Endothelial cell (in vitro differentiated cells): ENCODE measurements around the gene ANO6. TPM values are rescaled to one million over a fixed set of nuclear protein-coding genes. Genes with fewer than 3 reads are reported as not detected.

Source experiments
- DNase-seq: peaks from one replicate; pipeline ENCODE4 v3.0.0; 2021; ENCODE audit warnings: low spot score
- H3K27ac Mint-ChIP-seq: one replicate; pipeline ENCODE4 v1.8.0; 2021; ENCODE audit warnings: mixed read lengths, inconsistent platforms; ENCODE audit not compliant: unreplicated experiment
- H3K27me3 Mint-ChIP-seq: one replicate; pipeline ENCODE4 v1.8.0; 2021; ENCODE audit warnings: mild to moderate bottlenecking, moderate library complexity, mixed read lengths, inconsistent platforms; ENCODE audit not compliant: unreplicated experiment
- H3K36me3 Mint-ChIP-seq: one replicate; pipeline ENCODE4 v1.8.0; 2021; ENCODE audit warnings: mild to moderate bottlenecking, low read depth, mixed read lengths, inconsistent platforms; ENCODE audit not compliant: unreplicated experiment
- H3K4me1 Mint-ChIP-seq: one replicate; pipeline ENCODE4 v1.8.0; 2021; ENCODE audit warnings: mild to moderate bottlenecking, mixed read lengths, inconsistent platforms; ENCODE audit not compliant: unreplicated experiment
- H3K4me3 Mint-ChIP-seq: one replicate; pipeline ENCODE4 v1.8.0; 2021; ENCODE audit warnings: mild to moderate bottlenecking, mixed read lengths, inconsistent platforms; ENCODE audit not compliant: unreplicated experiment
- H3K9me3 Mint-ChIP-seq: one replicate; pipeline ENCODE4 v1.8.0; 2021; ENCODE audit warnings: mixed read lengths, inconsistent platforms; ENCODE audit not compliant: unreplicated experiment
- CTCF ChIP-seq: fragments of 200-600 bp; sonication (generic); IDR thresholded peaks from one replicate; pipeline ENCODE4 v1.5.0; 2021; ENCODE audit warnings: antibody characterized with exemption; ENCODE audit not compliant: unreplicated experiment
- total RNA-seq: library from RNA; stranded (reverse); fragmentation: NEBNext Ultra II Directional; extraction: Animal tissue kit (Norgen Biotek cat#: 25700); gene quantifications from one replicate; pipeline ENCODE4 v1.2.1, GENCODE V29; 2021; ENCODE audit not compliant: unreplicated experiment

Gene ANO6
- total RNA-seq, 1 donor from 2014 or later, result 50.8 TPM

GRCh38 chr12:45423931-45424330 lies 208.0 kb downstream of the ANO6 start:
- no peak for DNase-seq
- Mint-ChIP-seq H3K9me3 (no peaks in the 10 kb centered on the region), H3K4me3 (no peak overlapping the region), H3K27ac (no peak overlapping the region), H3K4me1 (no peaks in the 10 kb centered on the region), H3K27me3 (peaks cover 7% of the 10 kb centered on the region), H3K36me3 (peaks cover 31% of the 10 kb centered on the region)
- TF ChIP-seq CTCF, result no peak

DNA sequence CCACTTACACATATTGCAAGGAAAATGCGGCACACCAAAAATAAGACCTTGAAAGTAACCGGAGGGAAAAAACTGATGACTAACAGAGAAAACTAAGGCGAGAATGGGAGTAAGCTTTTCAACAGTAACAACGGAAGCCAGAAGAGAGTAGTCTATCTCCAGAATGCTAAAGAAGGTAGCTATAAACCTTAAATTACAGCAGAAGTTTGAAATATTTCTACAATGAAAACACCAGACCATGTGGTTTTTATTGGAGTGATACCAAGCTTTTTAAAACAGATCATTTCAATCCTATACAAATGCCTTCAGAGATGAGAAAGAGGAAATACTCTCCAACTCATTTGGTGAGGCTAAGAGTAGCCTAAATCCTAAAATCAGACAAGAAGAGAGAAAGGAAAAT lies 209.5 kb downstream of the ANO6 start:
- Mint-ChIP-seq H3K36me3 (peaks cover 38% of the 10 kb centered on the region), H3K9me3 (no peaks in the 10 kb centered on the region)
- no peak for DNase-seq

DNA sequence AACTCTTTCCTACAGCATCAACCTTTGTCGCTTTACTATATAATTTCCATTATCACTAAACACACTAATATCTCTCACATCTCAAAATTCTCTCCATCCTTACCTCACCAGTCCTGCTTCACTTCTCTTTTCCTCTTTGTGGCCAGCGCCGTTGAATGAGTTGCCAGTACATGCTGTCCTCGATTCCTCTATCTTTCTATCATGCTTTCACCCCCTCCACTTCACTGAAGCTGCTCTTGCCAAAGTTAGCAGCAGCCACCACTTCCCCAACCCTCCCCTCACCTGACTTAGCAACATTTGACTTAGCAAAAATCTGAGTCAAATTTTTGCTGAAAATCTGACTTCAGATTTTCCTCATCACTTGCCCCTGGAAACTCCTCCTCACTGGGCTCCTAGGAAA lies 210.4 kb downstream of the ANO6 start:
- no peak for DNase-seq
- Mint-ChIP-seq H3K27me3 (peaks cover 7% of the 10 kb centered on the region), H3K27ac (no peak overlapping the region), H3K36me3 (peaks cover 38% of the 10 kb centered on the region), H3K4me3 (no peak overlapping the region), H3K4me1 (no peaks in the 10 kb centered on the region), H3K9me3 (no peaks in the 10 kb centered on the region)
- no peak for TF ChIP-seq CTCF

More for the DNA sequence above, 209.5 kb downstream of the ANO6 start:
- Mint-ChIP-seq H3K27ac (no peak overlapping the region), H3K4me1 (no peaks in the 10 kb centered on the region), H3K27me3 (peaks cover 7% of the 10 kb centered on the region), H3K4me3 (no peak overlapping the region)
- TF ChIP-seq CTCF, result no peak

- peaks cover 7% of the 10 kb centered on the region for H3K27me3 Mint-ChIP-seq
- peaks cover 38% of the 10 kb centered on the region for H3K36me3 Mint-ChIP-seq
- H3K27ac Mint-ChIP-seq, result no peak overlapping the region
- no peaks in the 10 kb centered on the region for H3K9me3 Mint-ChIP-seq
- no peak for DNase-seq
- H3K4me3 Mint-ChIP-seq, result peak overlapping the region; percentile 20
- H3K4me1 Mint-ChIP-seq, result no peaks in the 10 kb centered on the region
- no peak for TF ChIP-seq CTCF
Observed at GRCh38 chr12:45427042-45427441, 211.1 kb downstream of the ANO6 start.

- Mint-ChIP-seq H3K9me3 (no peaks in the 10 kb centered on the region), H3K36me3 (peaks cover 30% of the 10 kb centered on the region), H3K4me3 (no peak overlapping the region), H3K4me1 (peaks cover 17% of the 10 kb centered on the region), H3K27ac (no peak overlapping the region), H3K27me3 (peaks cover 7% of the 10 kb centered on the region)
- no peak for TF ChIP-seq CTCF
- DNase-seq, result no peak
Observed at GRCh38 chr12:45429831-45430230, 213.9 kb downstream of the ANO6 start.
